DOHH2 (cell line): ENCODE results near the gene RBBP8.

Experiments used
- CTCF ChIP-seq: fragments of 200-600 bp; sonication (generic); IDR thresholded peaks from one replicate; pipeline ENCODE4 v1.5.1; 2014; ENCODE audit warnings: antibody characterized with exemption, mild to moderate bottlenecking, low read depth, low read length; ENCODE audit not compliant: poor library complexity, severe bottlenecking
- EZH2phosphoT487 ChIP-seq: fragments of 200-600 bp; sonication (generic); IDR thresholded peaks from 2 replicates; pipeline ENCODE4 v1.6.1; 2017; ENCODE audit warnings: borderline replicate concordance, mild to moderate bottlenecking, antibody characterized with exemption, low read length, moderate library complexity, mixed read lengths

GRCh38 chr18:22939649-22940048, 6.5 kb downstream of the RBBP8 start:
- no peak for TF ChIP-seq CTCF
- TF ChIP-seq EZH2phosphoT487: no peak
